UCSD-AML1 (cell line): ENCODE measurements around the gene SH3RF3.

ENCODE experiments used
- DNase-seq: peaks from one replicate; lab custom pipeline; 2025; ENCODE audit not compliant: unreplicated experiment; lab: John Stamatoyannopoulos, UW

Gene SH3RF3

DNA sequence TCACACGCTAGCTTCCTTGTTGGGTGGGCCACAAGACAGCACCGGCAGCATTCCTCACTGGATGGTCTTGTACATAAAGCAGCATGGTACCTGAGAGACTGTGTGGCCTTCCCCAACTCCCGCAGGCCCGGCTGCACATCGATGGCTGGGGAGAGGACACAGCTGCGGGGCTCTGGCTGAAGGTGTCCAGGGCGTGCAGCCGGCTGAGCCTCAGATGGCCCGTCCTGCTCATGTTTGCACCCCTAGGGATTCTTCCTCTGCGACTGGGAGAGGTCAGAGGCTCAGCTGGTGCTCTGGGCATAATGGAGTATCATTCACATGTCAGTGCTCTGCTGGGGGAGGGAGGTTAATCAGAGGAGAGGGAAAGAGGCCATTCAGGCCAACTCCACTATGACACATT lies 276.9 kb downstream of the SH3RF3 start:
- no peak for DNase-seq

DNA sequence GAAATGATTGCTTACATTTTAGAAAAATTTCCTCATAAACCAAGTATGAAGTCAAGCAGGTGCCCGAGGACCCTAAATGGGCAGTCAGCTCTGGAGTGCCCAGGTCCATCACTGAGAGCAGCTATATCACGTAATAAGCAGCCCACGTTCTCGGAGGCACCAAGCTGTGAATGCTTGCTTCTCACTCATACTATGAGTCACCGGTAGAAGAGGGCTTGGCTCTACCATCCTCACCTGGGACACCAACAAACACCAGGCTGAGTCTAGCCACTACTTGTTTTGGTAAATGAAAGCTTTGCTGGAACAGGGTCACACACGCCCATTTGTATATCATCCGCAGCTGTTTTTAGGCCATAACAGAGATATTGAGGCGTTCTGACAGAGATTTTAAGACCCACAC lies 277.3 kb downstream of the SH3RF3 start:
- DNase-seq = no peak

DNA sequence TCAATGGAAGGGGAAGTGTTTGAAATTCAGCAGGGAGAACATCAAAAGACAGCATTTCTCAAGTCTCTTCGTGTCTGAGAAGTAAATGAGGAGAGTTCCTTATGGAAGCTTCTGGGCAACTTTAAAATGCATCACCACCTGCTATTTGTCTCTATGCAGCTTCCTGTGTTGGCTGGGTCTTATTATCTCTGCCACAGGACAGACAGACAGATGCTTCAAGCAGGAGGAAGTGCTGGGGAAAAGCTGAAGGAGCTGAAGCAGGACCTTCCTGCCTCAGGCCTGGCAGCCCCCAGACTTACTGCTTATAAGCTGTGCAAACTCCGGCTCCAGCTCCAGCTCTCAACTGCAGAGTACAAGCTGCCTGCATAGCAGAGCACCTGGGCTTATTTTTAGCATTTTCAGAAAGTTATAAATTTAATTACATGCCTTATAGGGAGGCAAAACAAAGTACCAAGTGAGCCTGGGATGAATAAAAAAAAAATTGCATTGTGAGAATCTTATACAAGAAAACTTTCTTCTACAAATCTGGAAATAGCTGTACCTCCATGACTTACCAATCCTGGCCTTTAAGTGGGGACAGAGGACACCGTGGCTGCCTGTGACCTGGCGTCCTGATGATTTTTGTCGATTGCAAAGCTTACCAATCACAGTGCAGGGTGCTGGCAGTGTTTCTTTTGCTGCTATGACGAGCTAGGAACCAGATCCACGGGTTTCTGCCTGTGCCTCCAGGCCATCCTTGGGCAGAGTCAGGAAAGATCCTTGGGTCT lies 278.5 kb downstream of the SH3RF3 start:
- no peak for DNase-seq

DNA sequence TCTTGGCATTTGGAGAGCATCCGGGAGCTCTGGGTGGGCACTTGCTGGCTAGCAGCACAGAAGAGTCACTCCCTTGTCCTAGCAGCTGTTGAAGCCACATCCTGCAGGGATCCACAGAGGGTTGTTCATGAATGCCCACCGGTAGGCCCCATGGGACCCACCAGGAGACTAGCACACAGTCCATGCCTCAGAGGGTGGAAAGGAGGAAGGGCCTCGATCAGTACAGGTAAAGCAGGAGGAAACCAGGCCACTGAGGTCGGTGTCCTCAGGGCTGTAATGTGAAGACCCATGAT lies 279.0 kb downstream of the SH3RF3 start:
- no peak for DNase-seq

DNA sequence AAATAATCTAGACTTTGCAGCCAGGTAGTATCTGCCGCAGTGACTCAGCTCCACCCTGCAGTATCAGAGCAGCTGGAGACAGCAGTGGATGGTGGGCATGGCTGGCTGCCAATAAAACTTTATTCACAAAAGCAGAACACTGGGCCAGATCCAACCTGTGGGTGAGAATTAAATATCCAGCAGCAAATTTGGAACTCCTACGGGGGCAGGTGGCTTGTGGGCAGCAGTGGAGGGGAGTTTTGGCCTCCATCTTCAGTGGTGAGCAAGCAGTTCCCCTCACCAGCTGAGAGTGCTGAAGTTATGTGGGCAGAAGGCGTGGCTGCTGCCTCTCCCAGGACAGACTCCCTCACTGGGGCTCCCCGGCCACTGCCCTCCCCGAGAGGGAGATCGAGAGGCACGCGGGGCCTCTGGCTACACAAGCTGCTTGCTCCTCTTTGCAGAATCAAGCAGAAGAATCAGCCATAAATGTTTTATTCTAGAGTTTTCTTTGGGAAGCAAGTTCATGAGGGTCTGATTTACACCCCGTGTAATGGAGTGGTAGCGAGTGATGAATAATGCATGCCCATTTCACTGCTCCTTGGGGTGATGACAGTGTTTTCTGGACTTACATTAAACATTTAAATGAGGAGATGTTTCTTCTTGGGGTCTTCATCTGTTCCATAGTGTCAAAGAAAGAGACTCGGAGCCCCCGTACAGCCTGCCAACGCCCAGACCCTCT lies 280.5 kb downstream of the SH3RF3 start:
- DNase-seq = no peak

DNA sequence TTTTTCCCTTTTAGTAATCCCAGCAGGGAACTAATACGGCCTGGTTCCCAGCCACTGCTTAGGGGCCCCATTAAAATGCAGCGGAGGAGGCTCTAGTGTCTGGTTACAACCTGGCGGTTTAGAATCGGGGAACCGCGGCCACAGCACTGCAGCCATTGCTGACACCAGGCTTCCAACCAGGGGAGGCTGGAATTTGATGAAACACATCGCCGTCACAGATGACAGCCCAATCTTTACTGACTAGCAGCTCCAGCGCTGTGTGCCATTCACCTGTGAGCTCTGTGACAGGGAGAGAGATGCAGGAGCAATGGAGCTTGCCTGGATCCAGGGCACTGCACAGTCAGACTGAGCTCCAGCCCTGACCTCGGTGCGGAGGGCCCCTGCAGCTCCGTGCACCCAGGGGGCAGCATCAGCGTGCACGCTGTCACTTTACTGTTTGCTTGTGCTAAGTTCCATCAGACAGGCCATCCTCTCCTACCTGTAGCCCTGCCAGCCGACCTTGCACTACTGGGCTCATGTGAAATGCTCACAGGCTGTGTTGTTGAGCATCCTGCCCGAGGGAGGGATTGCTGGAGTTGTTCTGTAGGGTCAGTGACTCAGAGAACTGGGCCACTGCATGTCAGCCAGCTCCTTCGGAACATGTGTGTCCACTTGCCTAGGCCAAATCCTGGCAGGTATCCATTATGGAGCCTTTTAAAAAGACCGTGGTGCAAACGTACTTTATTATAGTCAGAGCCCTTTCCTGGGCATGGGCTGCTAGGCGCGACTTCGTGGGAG lies 281.2 kb downstream of the SH3RF3 start:
- no peak for DNase-seq

DNA sequence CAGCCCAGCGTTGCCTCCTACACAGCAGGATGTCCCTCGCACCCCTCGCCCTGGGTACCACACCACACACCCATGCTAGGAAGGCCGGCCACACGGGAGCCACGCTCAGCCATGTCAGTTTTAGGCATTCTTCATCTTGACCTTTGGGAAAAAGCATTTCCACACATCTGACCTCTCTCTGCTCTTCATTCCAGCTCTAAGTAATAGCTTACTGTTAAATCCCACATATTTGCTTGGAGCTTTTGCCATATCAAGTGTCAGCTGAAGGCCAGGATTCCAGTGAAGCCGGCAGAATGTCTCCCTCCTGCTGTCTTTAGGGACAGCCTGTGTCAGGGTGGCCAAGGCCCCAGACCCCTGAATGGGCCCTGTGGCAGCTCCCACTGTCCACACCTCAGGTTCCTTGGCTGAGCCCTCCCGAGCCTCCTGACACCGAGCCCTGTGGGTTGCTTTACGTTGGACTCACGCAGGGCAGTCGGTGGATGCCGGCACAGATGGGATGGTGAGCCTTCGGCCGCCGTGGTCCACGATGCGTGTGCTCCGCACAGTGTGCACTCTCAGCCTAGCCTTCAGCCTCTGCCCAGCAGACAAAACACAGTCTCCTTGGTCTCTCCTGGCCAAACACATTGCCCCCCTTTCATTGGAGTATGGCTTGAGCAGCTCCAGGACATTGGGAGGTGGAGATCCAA lies 282.8 kb downstream of the SH3RF3 start:
- no peak for DNase-seq

DNA sequence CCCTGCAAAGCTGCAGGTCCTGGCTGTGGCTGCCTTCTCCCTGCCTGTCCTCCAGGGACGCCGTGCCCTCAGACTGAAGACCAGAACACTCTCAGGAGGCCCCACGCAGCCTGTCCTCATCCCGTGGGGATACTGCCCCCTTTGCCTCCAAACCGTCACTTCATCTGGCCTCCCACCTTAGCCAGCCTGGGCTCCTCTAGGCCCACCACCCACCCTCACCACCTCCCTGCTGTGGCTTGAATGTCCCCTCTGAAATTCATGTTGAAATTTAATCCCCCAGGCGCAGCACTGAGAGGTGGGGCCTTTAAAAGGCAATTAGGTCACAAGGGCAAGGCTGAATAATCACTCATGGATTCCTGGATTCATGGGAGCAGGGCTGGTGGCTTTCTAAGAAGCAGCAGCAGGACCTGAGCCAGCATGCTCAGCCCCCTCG lies 286.6 kb downstream of the SH3RF3 start:
- no peak for DNase-seq

DNA sequence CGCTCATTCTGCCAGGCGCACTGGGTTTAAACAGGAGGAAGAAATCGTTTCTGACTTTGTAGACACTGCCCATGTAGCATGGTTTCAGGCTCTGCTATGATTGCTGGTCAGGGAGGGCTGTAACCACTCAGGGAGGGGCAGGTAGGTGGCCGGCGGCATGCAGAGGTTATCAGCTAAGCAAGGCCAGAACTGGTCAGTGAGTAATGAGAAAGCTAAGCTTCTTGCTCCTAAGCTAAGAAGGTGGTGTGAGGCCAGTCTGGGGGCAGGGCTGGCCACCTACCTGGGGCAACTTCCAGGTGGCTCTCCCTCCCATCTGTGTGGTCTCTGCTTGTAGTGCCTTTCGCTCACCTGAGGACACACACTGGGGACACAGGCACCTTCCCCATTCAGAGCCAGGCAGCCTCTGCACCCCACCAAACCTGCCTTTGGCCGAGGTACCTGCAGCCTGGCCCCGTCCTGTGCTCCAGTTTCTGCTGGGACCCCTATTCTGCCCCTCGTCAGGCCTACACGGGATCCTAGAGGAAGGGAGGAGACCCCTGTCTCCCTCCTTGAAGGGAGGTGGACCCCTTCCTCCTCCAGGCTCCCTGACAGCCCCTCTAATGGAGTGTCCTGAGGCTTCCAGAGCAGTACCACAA lies 288.8 kb downstream of the SH3RF3 start:
- DNase-seq = no peak

DNA sequence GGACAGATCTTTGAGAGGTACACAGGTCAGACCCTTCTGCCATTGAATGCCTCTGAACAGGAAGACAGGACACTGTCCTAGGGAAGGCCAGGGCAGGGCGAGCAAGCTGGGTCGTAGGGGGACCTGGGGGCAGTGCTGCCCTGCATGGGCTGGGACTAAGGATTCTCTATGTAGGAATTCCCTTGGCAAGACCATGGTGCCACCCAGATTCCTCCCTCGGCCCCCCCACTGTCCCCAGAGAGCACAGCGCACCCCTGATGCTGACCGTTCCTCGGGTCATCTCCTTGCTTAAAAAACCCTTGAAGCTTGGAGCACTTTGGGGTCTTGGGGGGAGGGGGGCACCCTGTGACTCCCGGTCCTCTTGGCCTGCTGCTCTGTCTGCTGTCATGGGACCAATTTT lies 289.7 kb downstream of the SH3RF3 start:
- no peak for DNase-seq

DNA sequence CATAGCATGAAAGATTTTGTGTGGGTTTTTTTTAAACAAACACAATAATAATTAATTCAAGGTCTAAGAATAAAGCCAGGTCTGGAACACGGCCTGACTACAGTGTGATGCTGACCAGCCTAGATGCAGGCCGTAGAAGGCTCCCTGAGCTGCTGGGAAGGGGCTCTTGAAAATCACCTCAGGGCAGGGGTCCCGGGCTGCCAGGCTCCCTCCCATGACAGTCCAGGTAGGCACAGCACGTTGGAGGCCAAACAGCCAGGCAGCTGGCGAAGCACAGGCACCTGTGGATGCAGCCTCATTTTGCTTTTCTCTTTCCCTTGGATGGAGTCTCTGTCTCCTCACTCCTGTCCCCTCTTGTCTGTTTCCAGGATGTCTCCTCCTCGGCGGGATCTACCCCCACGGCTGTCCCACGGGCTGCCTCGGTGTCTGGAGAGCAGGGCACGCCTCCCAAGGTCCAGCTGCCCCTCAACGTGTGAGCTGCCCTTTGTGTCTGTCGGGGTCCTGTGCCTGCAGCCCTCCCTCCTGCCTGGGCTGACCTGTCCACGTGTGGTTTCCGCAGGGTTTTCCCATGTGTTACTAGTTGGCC lies 290.3 kb downstream of the SH3RF3 start:
- no peak for DNase-seq

DNA sequence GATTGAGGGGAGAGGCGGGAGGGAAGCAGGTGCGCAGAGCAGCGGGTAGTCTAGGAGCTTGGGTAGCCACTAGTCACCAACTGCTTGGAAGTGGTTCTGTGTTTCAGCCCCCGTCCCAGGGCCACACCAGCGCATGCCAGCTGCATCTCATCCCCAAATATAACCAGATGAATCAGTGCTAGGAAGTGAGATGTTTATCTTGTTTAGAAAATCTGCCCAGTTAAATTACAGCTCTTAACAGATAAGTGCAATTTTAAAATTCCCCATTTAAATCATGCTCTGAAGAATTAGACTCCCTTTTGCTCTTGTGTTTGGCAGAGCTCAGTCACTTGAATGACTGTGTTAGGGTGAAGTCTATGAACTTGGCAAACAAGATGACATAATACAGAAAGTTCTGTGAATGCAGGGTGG lies 291.0 kb downstream of the SH3RF3 start:
- no peak for DNase-seq

DNA sequence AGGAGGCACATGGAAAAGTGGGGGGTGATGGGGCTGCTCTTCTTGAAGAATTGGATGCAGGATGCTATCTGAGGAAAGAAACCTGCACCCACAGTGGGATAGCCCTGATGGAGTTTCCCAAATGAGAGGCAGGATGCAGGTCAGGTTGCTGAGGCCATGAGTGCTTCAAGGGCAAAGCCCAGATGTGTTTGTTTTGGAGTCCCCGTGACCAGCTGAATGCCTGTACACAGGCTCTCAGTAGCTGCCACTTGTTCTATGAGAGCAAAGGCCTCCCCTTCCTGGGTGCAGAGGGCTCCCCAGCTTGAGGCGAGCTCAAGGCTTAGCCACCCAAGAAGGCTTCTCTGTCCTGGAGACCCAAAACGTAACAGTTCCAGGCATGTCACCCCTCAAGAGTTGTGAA lies 292.1 kb downstream of the SH3RF3 start:
- DNase-seq = no peak

DNA sequence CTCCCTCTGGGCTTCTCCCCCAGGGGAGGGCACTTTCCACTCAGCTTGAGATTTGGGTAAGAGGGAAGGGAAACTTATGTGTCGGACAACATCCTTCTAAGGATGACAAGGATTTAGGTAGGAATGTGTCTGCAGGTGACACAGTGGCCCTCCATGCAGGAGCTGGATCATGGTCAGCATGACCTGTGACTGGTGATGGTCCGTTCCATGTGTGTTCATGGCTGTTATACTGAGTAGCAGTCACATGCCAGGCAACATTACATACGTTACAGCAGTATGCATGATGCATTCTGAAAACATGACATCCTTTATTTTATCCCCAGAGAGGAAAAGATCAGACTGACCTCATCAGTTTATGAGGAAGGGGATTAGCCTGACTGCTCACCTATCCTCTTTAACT lies 292.6 kb downstream of the SH3RF3 start:
- DNase-seq = no peak

DNA sequence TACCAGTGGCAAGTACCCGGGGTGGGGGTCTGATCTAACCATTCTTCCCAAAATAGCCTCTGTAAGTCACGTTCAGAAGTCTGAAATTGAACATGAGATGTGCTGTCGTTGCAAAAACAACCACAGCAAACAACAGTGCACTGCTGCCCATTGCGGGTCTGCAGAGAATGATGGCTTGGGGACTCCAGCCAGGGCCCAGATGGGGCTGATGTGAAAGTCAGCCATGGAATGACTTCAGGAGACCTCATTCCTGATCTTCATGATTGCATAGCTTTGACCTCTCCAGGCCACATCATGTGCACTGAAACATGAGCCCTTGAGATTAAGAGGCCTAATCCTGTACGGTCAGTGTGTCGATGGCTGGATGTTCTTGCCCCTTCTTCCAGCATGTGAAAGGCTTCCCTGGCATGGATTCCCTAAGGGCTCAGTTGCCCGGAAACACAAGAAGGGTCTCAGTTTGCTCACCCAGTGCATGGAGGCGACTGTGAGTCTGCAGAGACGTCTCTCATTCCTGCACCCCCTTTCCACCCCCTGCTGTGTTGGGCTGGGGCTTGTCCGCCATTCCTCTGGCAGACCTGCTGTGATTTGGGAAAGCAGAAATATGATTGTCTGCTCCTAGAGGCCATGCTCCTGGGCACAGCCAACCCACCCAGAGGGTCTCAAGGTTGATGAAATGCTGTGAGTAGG lies 293.2 kb downstream of the SH3RF3 start:
- no peak for DNase-seq

DNA sequence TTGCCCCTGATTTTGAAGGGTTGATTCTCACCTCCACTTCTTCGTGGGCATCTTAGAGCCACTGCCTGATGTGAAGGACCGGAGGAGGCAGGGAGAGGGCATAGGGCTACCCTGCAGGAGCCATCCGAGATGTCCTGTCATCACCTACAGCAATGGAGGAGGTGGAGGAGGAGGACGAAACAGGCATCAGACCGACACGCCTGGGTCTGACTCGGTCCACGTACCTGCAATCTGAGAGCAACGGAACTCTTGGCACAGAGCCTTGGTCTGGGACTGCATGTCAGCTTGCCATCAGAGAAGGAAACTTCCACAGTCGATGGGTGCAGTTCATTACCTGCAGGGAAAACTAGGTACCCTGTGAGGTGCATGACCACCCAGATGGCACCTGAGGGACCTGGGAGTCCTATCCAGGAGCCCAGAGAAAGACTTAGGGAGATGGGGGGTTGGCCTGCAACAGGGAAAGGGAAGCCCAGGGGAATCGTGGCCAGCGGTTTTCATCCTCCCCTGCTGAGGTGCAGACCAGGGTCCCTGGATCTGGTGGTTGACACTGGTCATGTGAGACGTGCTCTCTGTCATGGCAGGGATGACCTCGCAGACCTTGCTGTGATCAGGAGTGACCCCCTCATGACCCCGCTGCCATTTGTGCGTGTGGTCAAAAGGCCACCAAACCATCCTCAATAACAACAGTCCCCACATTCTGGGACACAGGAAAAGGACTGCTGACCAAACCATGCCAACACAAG lies 293.9 kb downstream of the SH3RF3 start:
- DNase-seq = no peak

DNA sequence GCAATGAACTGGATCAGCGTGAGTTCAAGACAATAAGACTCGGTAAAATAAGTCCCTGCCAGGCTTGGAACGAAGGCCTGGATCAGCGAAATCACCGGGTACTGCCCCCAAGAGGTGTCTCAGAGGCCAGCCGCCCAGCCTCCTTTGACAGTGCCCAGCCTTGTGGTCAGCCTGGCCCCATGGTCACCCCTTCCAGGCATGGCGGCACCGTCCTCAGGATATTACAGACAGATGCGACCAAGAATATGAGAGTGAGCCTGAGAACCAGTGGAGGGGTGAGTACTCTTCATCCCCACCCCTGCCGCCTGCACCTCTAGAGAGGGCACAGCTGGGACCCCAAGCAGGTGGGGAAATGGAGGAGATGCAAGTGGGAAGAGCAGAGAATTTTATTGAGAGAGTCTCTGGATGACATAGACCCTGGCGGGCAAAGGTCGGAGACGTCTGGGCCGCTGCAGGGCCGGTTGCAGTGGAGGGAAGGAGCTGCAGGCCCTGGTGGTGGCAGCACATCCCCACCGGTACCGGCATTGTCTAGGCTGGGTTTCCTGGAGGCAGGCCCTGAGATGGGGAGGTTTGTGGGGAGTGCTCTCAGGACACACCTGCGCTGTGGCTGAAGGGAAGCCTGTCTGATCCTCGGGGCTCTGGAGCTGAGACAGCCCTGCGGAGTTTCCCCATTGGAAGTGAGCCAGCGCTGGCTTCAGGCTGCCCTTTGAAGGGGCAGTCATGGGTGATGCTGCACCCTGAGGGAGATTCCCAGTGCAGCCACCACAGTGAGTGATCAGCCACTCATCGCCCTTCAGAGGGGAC lies 294.8 kb downstream of the SH3RF3 start:
- DNase-seq = no peak

DNA sequence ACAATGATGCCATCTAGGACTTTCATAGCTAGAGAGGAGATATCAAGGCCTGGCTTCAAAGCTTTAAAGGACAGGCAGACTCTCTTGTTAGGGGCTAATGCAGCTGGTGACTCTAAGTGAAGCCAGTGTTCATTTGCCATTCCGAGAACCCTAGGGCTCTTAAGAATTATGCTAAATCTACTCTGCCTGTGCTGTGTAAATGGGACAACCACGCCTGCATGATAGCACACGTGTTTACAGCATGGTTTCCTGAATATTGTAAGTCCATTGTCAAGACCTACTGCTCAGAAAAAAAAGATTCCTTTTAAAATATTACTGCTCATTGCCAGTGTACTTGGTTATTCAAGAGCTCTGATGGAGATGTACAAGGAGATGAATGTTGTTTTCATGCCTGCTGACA lies 296.4 kb downstream of the SH3RF3 start:
- no peak for DNase-seq

DNA sequence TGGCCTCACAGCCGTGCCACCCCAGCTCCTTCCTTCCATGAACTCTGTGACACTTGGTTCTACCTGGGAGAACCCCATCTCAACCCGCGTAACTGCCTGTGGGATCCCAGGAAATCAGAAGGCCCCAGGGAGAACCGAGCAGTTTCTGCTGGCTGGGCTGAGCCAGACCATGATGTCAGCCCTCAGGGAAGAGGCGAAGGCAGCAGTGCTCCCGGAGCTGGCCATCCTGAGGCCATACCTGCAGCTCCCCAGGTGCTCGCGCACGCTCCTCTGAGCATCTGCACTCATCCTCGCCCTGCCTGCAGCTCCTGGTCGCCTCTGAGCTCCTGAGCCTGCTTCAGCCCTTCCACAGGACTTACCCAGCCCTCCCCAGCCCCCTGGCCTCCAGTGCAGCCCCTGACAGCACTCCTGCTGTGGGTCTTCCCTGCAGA lies 298.7 kb downstream of the SH3RF3 start:
- no peak for DNase-seq
